Sigmoid colon (tissue), 3 donors: ENCODE results near the gene SLC32A1.

Experiments used
- POLR2A ChIP-seq, 2 donors: fragments of 450-650 bp; IDR thresholded peaks; one replicate each; pipeline ENCODE4 v1.6.1; 2016; ENCODE audit warnings: antibody characterized with exemption in 2 of 2, mild to moderate bottlenecking in 2 of 2, moderate library complexity in 2 of 2
- TF ChIP-seq, protein P1 (sequence below), 4 experiments: fragments of 450-650 bp in 3 of 4; fragments of 200-600 bp in 1 of 4; IDR thresholded peaks; one replicate each; pipeline ENCODE4 v1.5.1; 2016 to 2019; ENCODE audit warnings: antibody characterized with exemption in 4 of 4, mild to moderate bottlenecking in 3 of 4, moderate library complexity in 2 of 4

DNA sequence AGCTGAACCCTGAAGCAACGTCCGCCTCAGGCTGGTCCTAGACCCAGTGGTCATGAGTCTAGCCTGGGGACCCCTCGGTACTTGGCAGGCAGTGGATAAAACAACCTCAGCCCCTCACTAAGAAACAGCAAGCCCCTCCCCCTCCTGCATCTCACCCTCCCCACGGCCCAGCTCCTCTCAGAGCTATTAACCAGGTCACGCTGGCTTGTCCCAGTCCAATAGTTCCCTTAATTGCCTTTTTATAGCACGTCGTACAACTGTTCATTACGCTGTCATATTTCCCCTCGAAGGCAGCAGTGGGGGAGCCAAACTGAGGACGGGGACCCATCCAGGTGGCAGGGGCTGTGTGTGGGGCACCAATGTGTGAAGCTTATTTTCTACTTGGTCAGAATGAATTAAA is 8.6 kb upstream of the SLC32A1 start:
- TF ChIP-seq, protein P1, sequence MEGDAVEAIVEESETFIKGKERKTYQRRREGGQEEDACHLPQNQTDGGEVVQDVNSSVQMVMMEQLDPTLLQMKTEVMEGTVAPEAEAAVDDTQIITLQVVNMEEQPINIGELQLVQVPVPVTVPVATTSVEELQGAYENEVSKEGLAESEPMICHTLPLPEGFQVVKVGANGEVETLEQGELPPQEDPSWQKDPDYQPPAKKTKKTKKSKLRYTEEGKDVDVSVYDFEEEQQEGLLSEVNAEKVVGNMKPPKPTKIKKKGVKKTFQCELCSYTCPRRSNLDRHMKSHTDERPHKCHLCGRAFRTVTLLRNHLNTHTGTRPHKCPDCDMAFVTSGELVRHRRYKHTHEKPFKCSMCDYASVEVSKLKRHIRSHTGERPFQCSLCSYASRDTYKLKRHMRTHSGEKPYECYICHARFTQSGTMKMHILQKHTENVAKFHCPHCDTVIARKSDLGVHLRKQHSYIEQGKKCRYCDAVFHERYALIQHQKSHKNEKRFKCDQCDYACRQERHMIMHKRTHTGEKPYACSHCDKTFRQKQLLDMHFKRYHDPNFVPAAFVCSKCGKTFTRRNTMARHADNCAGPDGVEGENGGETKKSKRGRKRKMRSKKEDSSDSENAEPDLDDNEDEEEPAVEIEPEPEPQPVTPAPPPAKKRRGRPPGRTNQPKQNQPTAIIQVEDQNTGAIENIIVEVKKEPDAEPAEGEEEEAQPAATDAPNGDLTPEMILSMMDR (IDR thresholded peaks at IDR 0.05) = no peak
- no peak for TF ChIP-seq POLR2A (IDR thresholded peaks at IDR 0.05)
